ENCODE results near the gene RAMP3. TPM values are rescaled to one million over a fixed set of nuclear protein-coding genes. Genes with fewer than 3 reads are reported as not detected.
"Not testable (repeated sequence)": the region's sequence is repeated elsewhere in the genome, so short reads cannot be mapped to it uniquely, and the experiment has no call there.

Gene RAMP3
- polyA plus RNA-seq, 3 donors: not detected

DNA sequence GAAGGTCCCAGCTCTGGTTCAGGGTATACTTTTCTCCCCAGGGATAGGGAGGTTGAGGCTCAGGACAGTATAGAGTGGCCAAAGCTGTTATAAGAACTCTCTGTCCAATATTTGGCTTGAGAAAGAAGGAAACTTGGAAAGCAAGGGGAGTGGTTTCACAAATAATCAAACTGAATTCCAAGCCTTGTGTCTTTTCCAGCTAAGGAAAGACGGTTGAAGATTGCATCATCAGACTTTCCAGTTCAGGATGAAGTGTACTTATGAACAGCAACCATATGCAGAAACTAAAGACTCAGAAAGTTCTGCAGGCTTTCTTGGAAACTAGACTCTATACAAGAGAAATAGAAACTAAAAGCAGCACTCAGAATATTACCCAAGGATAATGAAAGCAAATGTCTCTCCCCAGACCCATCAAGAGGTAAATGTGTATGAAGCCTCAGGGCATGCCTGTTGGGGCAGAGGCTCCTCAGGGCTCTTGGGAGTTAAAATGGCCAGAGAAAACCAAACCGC lies 46.4 kb downstream of the RAMP3 start:
- Histone ChIP-seq H2AFZ (ENCODE audit: insufficient read depth, low read depth, low read length, poor library complexity, severe bottlenecking) (no peak overlapping the region), H3K4me3 (replicated peaks in 1 of 3; ENCODE audit: low read depth in 2 of 3, low read length in 3 of 3) (no peak overlapping the region), H3K36me3 (replicated peaks in 1 of 2; ENCODE audit: control insufficient read depth in 1 of 2, insufficient read depth in 2 of 2, low read length in 2 of 2) (no peaks in the 10 kb centered on the region), H3K4me2 (replicated peaks; ENCODE audit: extremely low read depth, low read length, poor library complexity, severe bottlenecking) (peak overlapping the region; percentile 9), H3K27ac (ENCODE audit: low read depth in 1 of 2, low read length in 2 of 2) (no peak overlapping the region), H3K79me2 (ENCODE audit: insufficient read depth, low read length) (no peaks in the 10 kb centered on the region), H3K9ac (ENCODE audit: insufficient read depth, low read length, poor library complexity, severe bottlenecking) (no peak overlapping the region), H3K27me3 (ENCODE audit: control insufficient read depth in 2 of 2, insufficient read depth in 2 of 2, low read length in 2 of 2) (peaks cover 7 to 18% of the 10 kb centered on the region in 2 donors), H3K4me1 (ENCODE audit: control insufficient read depth in 1 of 2, insufficient read depth in 2 of 2, low read length in 2 of 2) (peaks cover 14 to 17% of the 10 kb centered on the region in 2 donors), H3K9me3 (replicated peaks in 1 of 2; ENCODE audit: control insufficient read depth in 1 of 2, insufficient read depth in 1 of 2, low read length in 2 of 2) (no peaks in the 10 kb centered on the region), H4K20me1 (ENCODE audit: insufficient read depth, low read length) (no peaks in the 10 kb centered on the region)
- peaks cover 16 to 33% (median 29%) of the 10 kb centered on the region in 3 donors for H3K27me3 Mint-ChIP-seq (ENCODE audit: low read depth in 3 of 3)
- peaks cover 25% of the 10 kb centered on the region for H3K4me1 Mint-ChIP-seq
- H3K36me3 Mint-ChIP-seq: no peaks in the 10 kb centered on the region
- peaks cover 0 to 3% (median 0%) of the 10 kb centered on the region in 7 donors for H3K9me3 Mint-ChIP-seq
- TF ChIP-seq, protein P1, sequence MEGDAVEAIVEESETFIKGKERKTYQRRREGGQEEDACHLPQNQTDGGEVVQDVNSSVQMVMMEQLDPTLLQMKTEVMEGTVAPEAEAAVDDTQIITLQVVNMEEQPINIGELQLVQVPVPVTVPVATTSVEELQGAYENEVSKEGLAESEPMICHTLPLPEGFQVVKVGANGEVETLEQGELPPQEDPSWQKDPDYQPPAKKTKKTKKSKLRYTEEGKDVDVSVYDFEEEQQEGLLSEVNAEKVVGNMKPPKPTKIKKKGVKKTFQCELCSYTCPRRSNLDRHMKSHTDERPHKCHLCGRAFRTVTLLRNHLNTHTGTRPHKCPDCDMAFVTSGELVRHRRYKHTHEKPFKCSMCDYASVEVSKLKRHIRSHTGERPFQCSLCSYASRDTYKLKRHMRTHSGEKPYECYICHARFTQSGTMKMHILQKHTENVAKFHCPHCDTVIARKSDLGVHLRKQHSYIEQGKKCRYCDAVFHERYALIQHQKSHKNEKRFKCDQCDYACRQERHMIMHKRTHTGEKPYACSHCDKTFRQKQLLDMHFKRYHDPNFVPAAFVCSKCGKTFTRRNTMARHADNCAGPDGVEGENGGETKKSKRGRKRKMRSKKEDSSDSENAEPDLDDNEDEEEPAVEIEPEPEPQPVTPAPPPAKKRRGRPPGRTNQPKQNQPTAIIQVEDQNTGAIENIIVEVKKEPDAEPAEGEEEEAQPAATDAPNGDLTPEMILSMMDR (IDR thresholded peaks at IDR 0.05): no peak
- DNase-seq: no peak
- WGBS (ENCODE audit: insufficient coverage): 57% methylated on average over 1 of the region's 2 CpGs
- intact Hi-C loops (cut with micrococcal nuclease): no loop called here
- peak overlapping the region; percentile 9 to 16 for H3K4me3 Mint-ChIP-seq
- peak overlapping the region in 2 of 7 donors; percentile 7 to 65 for H3K27ac Mint-ChIP-seq

DNA sequence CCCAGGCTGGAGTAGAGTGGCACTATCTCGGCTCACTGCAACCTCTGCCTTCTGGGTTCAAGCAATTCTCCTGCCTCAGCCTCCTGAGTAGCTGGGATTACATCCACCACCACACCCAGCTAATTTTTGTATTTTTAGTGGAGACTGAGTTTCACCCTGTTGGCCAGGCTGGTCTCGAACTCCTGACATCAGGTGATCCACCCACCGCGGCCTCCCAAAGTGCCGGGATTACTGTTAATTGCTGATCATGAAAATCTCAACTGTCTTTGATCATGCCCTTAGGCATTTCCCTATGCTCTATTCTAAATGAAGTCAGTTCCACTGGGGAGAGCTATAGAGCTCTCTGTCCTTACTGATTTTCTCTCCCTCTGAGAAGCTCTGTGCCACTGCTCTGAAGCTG lies 48.7 kb downstream of the RAMP3 start:
- WGBS (ENCODE audit: insufficient coverage): no CpG with 5 or more reads among the region's 5 CpGs
- H2AFZ ChIP-seq (ENCODE audit: insufficient read depth, low read depth, low read length, poor library complexity, severe bottlenecking); H3K27ac ChIP-seq (ENCODE audit: low read depth in 1 of 2, low read length in 2 of 2); H3K36me3 ChIP-seq (replicated peaks in 1 of 2; ENCODE audit: control insufficient read depth in 1 of 2, insufficient read depth in 2 of 2, low read length in 2 of 2); H3K9me3 ChIP-seq (replicated peaks in 1 of 2; ENCODE audit: control insufficient read depth in 1 of 2, insufficient read depth in 1 of 2, low read length in 2 of 2); H3K9me3 Mint-ChIP-seq; intact Hi-C loops (cut with micrococcal nuclease); H3K79me2 ChIP-seq (ENCODE audit: insufficient read depth, low read length); H3K36me3 Mint-ChIP-seq; H3K9ac ChIP-seq (ENCODE audit: insufficient read depth, low read length, poor library complexity, severe bottlenecking); H3K4me3 ChIP-seq (replicated peaks in 1 of 3; ENCODE audit: low read depth in 2 of 3, low read length in 3 of 3); H3K4me2 ChIP-seq (replicated peaks; ENCODE audit: extremely low read depth, low read length, poor library complexity, severe bottlenecking); DNase-seq; H4K20me1 ChIP-seq (ENCODE audit: insufficient read depth, low read length); H3K27ac Mint-ChIP-seq: not testable (repeated sequence)
- H3K4me3 Mint-ChIP-seq: peak overlapping the region in 1 of 2 donors; percentile 22
- H3K27me3 Mint-ChIP-seq (ENCODE audit: low read depth in 3 of 3): peaks cover 18 to 38% (median 37%) of the 10 kb centered on the region in 3 donors
- Histone ChIP-seq H3K4me1 (ENCODE audit: control insufficient read depth in 1 of 2, insufficient read depth in 2 of 2, low read length in 2 of 2) (peaks cover 14 to 17% of the 10 kb centered on the region in 2 donors), H3K27me3 (ENCODE audit: control insufficient read depth in 2 of 2, insufficient read depth in 2 of 2, low read length in 2 of 2) (peaks cover 7 to 18% of the 10 kb centered on the region in 2 donors)
- H3K4me1 Mint-ChIP-seq: peaks cover 26% of the 10 kb centered on the region

DNA sequence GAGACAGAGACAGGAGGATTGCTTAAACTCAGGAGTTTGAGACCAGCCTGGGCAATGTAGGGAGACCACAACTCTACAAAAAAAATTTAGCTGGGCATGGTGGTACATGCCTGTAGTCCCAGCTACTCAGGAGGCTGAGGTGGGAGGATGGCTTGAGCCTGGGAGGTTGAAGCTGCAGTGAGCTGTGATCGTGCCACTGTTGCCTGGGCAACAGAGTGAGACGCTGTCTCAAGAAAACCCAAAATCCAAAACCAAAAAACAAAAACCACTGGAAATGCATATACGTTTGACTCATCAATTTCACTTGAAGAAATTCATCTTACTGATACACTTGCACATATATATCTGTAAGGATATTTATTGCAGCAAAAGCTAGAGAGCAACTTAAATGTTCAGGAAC lies 52.3 kb downstream of the RAMP3 start:
- H3K27me3 Mint-ChIP-seq (ENCODE audit: low read depth in 3 of 3): peaks cover 23 to 41% (median 30%) of the 10 kb centered on the region in 3 donors
- DNase-seq; H3K36me3 ChIP-seq (replicated peaks in 1 of 2; ENCODE audit: control insufficient read depth in 1 of 2, insufficient read depth in 2 of 2, low read length in 2 of 2); H3K36me3 Mint-ChIP-seq; H4K20me1 ChIP-seq (ENCODE audit: insufficient read depth, low read length); H3K4me3 ChIP-seq (replicated peaks in 1 of 3; ENCODE audit: low read depth in 2 of 3, low read length in 3 of 3); H3K79me2 ChIP-seq (ENCODE audit: insufficient read depth, low read length); H3K9ac ChIP-seq (ENCODE audit: insufficient read depth, low read length, poor library complexity, severe bottlenecking); H3K4me3 Mint-ChIP-seq; H3K27ac ChIP-seq (ENCODE audit: low read depth in 1 of 2, low read length in 2 of 2); H3K27ac Mint-ChIP-seq; H3K9me3 Mint-ChIP-seq; intact Hi-C loops (cut with micrococcal nuclease); H2AFZ ChIP-seq (ENCODE audit: insufficient read depth, low read depth, low read length, poor library complexity, severe bottlenecking); H3K4me2 ChIP-seq (replicated peaks; ENCODE audit: extremely low read depth, low read length, poor library complexity, severe bottlenecking); H3K9me3 ChIP-seq (replicated peaks in 1 of 2; ENCODE audit: control insufficient read depth in 1 of 2, insufficient read depth in 1 of 2, low read length in 2 of 2); H3K4me1 ChIP-seq (ENCODE audit: control insufficient read depth in 1 of 2, insufficient read depth in 2 of 2, low read length in 2 of 2): not testable (repeated sequence)
- H3K4me1 Mint-ChIP-seq: peaks cover 17% of the 10 kb centered on the region
- WGBS (ENCODE audit: insufficient coverage): no CpG with 5 or more reads among the region's 3 CpGs
- peaks cover 11 to 18% of the 10 kb centered on the region in 2 donors for H3K27me3 ChIP-seq (ENCODE audit: control insufficient read depth in 2 of 2, insufficient read depth in 2 of 2, low read length in 2 of 2)
